GM12878 (cell line): ENCODE data around the gene IFNAR2. TPM values are rescaled to one million over a fixed set of nuclear protein-coding genes. Genes with fewer than 3 reads are reported as not detected.
A peak's percentile ranks its signal among the peaks of the same experiment; 100 is the strongest.

ENCODE experiments used
- ATF7 ChIP-seq: fragments of 450-650 bp; IDR thresholded peaks from 2 replicates; pipeline ENCODE4 v1.6.1; 2016; ENCODE audit warnings: low read depth, mild to moderate bottlenecking
- ETV6 ChIP-seq, 2 experiments: fragments of 450-650 bp in 1 of 2; IDR thresholded peaks in 1 of 2; conservative IDR thresholded peaks in 1 of 2; 2 replicates each; pipeline ENCODE4 v1.6.1; 2014; ENCODE audit warnings: antibody characterized with exemption in 1 of 2, borderline replicate concordance in 1 of 2, low read depth in 1 of 2, mild to moderate bottlenecking in 1 of 2, moderate library complexity in 1 of 2
- GATAD2B ChIP-seq: fragments of 450-650 bp; conservative IDR thresholded peaks from 2 replicates; pipeline ENCODE4 v1.6.1; 2017; ENCODE audit warnings: low read depth, mild to moderate bottlenecking, moderate library complexity
- MTA3 ChIP-seq: IDR thresholded peaks from 2 replicates; pipeline ENCODE4 v1.6.1; 2012; ENCODE audit warnings: low read length, inconsistent platforms, borderline replicate concordance
- NFIC ChIP-seq: IDR thresholded peaks from 2 replicates; pipeline ENCODE4 v1.6.1; 2012; ENCODE audit warnings: low read depth, mild to moderate bottlenecking, inconsistent platforms, low read length, moderate library complexity
- NKRF ChIP-seq: fragments of 450-650 bp; conservative IDR thresholded peaks from 2 replicates; pipeline ENCODE4 v1.6.1; 2017; ENCODE audit warnings: mild to moderate bottlenecking, moderate library complexity
- POLR2AphosphoS5 ChIP-seq: IDR thresholded peaks from 2 replicates; pipeline ENCODE4 v1.6.1; 2011; ENCODE audit warnings: mild to moderate bottlenecking, low read length, inconsistent platforms
- RELA ChIP-seq: fragments of 450-650 bp; IDR thresholded peaks from 2 replicates; pipeline ENCODE4 v1.8.0; 2014; ENCODE audit warnings: borderline replicate concordance; ENCODE audit not compliant: partially characterized antibody
- REST ChIP-seq: IDR thresholded peaks from 2 replicates; pipeline ENCODE4 v1.6.1; 2012; ENCODE audit warnings: mild to moderate bottlenecking, low read depth, low read length
- SKIL ChIP-seq: fragments of 450-650 bp; IDR thresholded peaks from 2 replicates; pipeline ENCODE4 v1.6.1; 2017; ENCODE audit warnings: mild to moderate bottlenecking, low read depth, inconsistent platforms; ENCODE audit not compliant: poor library complexity, severe bottlenecking
- SP1 ChIP-seq: IDR thresholded peaks from one replicate; pipeline ENCODE4 v1.6.1; 2011; ENCODE audit warnings: low read depth, low read length
- SREBF2 ChIP-seq: IDR thresholded peaks from 2 replicates; pipeline ENCODE4 v1.6.1; 2012; ENCODE audit warnings: mild to moderate bottlenecking, low read length
- STAT1 ChIP-seq: fragments of 450-650 bp; conservative IDR thresholded peaks from 2 replicates; pipeline ENCODE4 v1.6.1; 2014; ENCODE audit warnings: antibody characterized with exemption, mild to moderate bottlenecking
- YY1 ChIP-seq: IDR thresholded peaks from 2 replicates; pipeline ENCODE4 v1.6.1; 2011; ENCODE audit warnings: low read depth, mild to moderate bottlenecking, low read length
- ZNF207 ChIP-seq: fragments of 450-650 bp; IDR thresholded peaks from 2 replicates; pipeline ENCODE4 v1.6.1; 2014; ENCODE audit warnings: antibody characterized with exemption, mild to moderate bottlenecking, borderline replicate concordance
- ZZZ3 ChIP-seq: IDR thresholded peaks from 2 replicates; pipeline ENCODE4 v1.6.1; 2011; ENCODE audit warnings: low read depth; ENCODE audit not compliant: control insufficient read depth, insufficient read length
- polyA plus RNA-seq, 11 experiments: library from polyadenylated mRNA; depleted of rRNA in 4 of 11; unstranded in 6 of 11; stranded (reverse) in 5 of 11; fragments of >200 nt; fragmentation: Nextera tagmentation in 4 of 11; fragmentation: Illumina TruSeq in 1 of 11; extraction: Ambion mirVana in 4 of 11; extraction: Trizol in 1 of 11; gene quantifications; 1 replicate in 1 of 11; 2 replicates in 10 of 11; pipeline versions ENCODE4 v1.2.1 to v1.2.3, GENCODE V29; 2011 to 2016; ENCODE audit warnings: inconsistent platforms in 2 of 11, missing spikeins in 2 of 11, low read depth in 1 of 11
- total RNA-seq, 4 experiments: library from RNA; depleted of rRNA in 3 of 4; stranded (reverse); fragments of >200 nt in 3 of 4; fragmentation: Illumina TruSeq in 1 of 4; extraction: Trizol in 1 of 4; gene quantifications; 2 replicates each; pipeline versions ENCODE4 v1.2.1 to v1.2.3, GENCODE V29; 2013 to 2021
- TF ChIP-seq, protein P1 (sequence below): fragments of 450-650 bp; formaldehyde crosslinking; IDR thresholded peaks from 2 replicates; pipeline ENCODE4 v1.4.0; 2022; ENCODE audit warnings: mild to moderate bottlenecking, moderate library complexity

The IFNAR2 gene
- total and polyA plus RNA-seq, 10 of the 15 experiments (the other 5 are each of a cell fraction or from before 2014, with no cell fraction given): 8.5 to 99.7 (median 58.1) TPM

- TF ChIP-seq NKRF: peak; percentile 65
- TF ChIP-seq, protein P1, sequence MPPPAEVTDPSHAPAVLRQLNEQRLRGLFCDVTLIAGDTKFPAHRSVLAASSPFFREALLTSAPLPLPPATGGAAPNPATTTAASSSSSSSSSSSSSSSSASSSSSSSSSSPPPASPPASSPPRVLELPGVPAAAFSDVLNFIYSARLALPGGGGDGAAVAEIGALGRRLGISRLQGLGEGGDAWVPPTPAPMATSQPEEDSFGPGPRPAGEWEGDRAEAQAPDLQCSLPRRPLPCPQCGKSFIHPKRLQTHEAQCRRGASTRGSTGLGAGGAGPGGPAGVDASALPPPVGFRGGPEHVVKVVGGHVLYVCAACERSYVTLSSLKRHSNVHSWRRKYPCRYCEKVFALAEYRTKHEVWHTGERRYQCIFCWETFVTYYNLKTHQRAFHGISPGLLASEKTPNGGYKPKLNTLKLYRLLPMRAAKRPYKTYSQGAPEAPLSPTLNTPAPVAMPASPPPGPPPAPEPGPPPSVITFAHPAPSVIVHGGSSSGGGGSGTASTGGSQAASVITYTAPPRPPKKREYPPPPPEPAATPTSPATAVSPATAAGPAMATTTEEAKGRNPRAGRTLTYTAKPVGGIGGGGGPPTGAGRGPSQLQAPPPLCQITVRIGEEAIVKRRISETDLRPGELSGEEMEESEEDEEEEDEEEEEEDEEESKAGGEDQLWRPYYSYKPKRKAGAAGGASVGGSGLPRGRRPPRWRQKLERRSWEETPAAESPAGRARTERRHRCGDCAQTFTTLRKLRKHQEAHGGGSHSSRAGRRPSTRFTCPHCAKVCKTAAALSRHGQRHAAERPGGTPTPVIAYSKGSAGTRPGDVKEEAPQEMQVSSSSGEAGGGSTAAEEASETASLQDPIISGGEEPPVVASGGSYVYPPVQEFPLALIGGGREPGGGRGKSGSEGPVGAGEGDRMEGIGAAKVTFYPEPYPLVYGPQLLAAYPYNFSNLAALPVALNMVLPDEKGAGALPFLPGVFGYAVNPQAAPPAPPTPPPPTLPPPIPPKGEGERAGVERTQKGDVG: no peak
- no peak for TF ChIP-seq NFIC
- TF ChIP-seq ATF7: no peak
- no peak for TF ChIP-seq SKIL
- no peak for TF ChIP-seq ZNF207
- no peak for TF ChIP-seq SREBF2
- TF ChIP-seq RELA: no peak
- peak; percentile 51; the same call in 1 of the 2 replicates for TF ChIP-seq GATAD2B
- no peak for TF ChIP-seq REST
- TF ChIP-seq STAT1: no peak
- TF ChIP-seq SP1: no peak
- TF ChIP-seq ZZZ3: no peak
- TF ChIP-seq MTA3: no peak
- 0 out of 2 replicates have a peak, but pooled peaks have one; percentile 21 for TF ChIP-seq YY1
- peak; percentile 61 for TF ChIP-seq POLR2AphosphoS5
- TF ChIP-seq ETV6 (conservative IDR thresholded peaks at IDR 0.05 in 1 of 2, IDR thresholded peaks at IDR 0.05 in 1 of 2; ENCODE audit: borderline replicate concordance in 1 of 2, low read depth in 1 of 2): no peak
These were observed at the start of gene IFNAR2 (continued) for GRCh38 chr21:33229784-33230544.
